Myocyte (in vitro differentiated cells): ENCODE measurements around the gene PTPRM. TPM values are rescaled to one million over a fixed set of nuclear protein-coding genes. Genes with fewer than 3 reads are reported as not detected.
A peak's percentile ranks its signal among the peaks of the same experiment; 100 is the strongest.

Experiments used
- DNase-seq: peaks from one replicate; pipeline ENCODE4 v3.0.0-alpha.2; 2012; ENCODE audit warnings: low read depth
- total RNA-seq: library from RNA; depleted of rRNA; stranded (reverse); fragments of >200 nt; gene quantifications from 2 replicates; pipeline ENCODE4 v1.2.3, GENCODE V29; 2014

The PTPRM gene
- total RNA-seq, 1 donor from 2014 or later = 26.9 TPM

DNA sequence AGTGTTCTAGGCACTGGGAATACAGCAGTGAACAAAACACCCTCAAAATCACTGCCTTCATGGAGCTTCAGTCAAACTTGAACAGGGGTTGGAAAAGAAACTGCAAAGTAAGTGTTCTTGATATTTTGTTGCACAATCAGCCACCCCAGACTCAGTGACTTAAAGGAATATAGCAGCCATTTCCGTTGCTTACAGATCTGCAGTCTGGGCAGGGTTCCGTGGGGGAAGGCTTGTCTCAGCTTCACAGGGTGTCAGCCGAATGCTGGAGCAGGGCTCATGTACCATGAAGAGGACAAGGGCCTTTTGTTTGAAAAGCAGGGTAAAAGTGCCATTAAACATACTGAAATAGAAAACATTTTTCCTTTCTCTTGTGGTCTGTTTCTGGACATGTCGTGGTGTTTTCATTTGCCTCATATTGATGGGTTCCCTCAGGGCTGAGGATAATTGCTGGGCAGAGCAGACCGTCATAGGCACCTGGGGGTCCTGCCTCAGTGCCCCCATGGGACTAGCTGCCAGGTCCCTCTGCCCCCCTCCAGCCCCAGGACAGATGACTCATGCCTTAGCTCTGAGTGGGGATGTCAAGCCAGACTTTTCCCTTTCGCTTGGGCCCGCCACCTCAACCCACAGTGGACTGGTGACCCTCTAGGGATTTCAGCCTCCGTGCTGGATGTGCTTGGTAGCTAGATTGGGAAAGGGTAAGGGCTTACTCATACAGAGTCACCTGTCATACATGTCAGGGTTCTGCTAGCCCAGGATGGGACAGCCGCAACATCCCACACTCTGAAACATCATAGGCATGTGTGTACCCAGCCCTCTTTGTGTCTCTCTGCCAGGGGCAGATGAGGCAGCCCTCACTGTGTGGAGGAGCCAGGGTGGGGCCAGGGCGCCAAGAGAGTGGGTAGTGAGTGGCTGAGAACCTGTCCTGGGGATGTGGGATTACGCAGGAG is 96.5 kb downstream of the PTPRM start:
- no peak for DNase-seq

GRCh38 chr18:7666195-7666776 is 99.2 kb downstream of the PTPRM start:
- no peak for DNase-seq

- peak; percentile 17 for DNase-seq
These were observed 101.3 kb downstream of the PTPRM start for GRCh38 chr18:7668392-7668791.

DNA sequence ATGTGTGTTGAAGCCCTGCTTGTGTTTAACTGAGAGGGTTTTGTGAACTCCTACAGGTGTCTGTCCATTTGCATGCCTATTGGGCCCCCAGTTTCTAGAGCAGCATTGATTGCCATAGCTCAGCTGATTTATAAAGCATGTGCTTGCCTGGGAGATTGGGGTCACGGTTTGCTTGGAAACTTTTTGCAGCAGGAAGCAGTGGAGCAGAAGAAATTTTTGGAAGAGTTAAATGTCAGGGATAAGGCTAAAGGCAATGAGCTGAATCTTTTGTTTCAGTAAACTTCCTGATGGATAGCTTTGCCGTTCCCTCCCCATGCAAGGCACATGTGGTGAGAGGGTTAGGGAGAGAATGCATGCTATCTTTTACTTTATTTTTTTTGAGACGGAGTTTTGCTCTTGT is 102.2 kb downstream of the PTPRM start:
- no peak for DNase-seq

GRCh38 chr18:7671105-7671504 is 104.0 kb downstream of the PTPRM start:
- no peak for DNase-seq

- DNase-seq = peak; percentile 28
These were observed 109.2 kb downstream of the PTPRM start for GRCh38 chr18:7676253-7676873.

- DNase-seq = no peak
These were observed 109.9 kb downstream of the PTPRM start for GRCh38 chr18:7677001-7677400.

DNA sequence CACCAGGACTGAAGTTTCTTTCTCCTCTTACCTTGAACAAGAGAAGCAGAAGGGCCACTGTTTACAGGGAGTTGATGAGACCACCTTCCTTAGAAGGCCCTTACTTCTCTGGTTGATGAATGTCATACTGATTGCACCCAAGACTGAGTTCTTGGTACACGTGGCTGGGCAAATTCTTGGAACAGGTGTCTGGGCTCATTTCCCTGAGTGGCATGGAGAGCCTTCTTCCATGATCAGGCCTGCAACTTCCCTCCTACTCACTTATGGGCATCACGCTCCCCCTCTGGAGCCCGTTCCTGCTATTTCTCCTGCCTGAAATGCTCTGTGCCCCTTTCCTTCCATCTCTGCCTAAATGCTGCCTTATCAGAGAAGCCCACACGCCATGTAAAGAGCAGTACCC is 110.3 kb downstream of the PTPRM start:
- peak; percentile 19 for DNase-seq

- DNase-seq = no peak
These were observed 111.3 kb downstream of the PTPRM start for GRCh38 chr18:7678389-7678788.

GRCh38 chr18:7678801-7679200 is 111.7 kb downstream of the PTPRM start:
- DNase-seq = no peak

GRCh38 chr18:7681298-7681697 is 114.2 kb downstream of the PTPRM start:
- DNase-seq = no peak

GRCh38 chr18:7682321-7682720 is 115.2 kb downstream of the PTPRM start:
- DNase-seq = no peak

GRCh38 chr18:7683753-7684152 is 116.6 kb downstream of the PTPRM start:
- peak; percentile 13 for DNase-seq

GRCh38 chr18:7684357-7684756 is 117.2 kb downstream of the PTPRM start:
- no peak for DNase-seq

- peak; percentile 30 for DNase-seq
These were observed 117.8 kb downstream of the PTPRM start for GRCh38 chr18:7684966-7685365.

DNA sequence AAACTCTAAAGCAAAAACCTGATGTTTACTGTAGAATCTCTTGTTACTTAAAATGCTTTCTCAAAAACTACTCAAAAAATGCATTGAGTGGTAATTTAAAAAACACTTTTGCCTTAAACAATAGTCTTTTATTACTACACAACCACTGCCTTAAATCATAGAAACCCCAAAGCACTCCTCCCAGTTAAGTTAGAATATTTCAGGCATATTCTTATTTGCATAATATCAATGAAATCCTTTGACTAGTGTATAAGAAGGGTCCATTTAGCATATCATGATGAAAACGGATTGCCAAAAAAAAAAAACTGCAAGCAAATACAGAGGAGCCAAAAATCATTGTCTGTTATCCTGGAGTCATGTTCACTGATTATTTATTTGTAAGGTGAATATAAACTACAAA is 119.2 kb downstream of the PTPRM start:
- DNase-seq = no peak

DNA sequence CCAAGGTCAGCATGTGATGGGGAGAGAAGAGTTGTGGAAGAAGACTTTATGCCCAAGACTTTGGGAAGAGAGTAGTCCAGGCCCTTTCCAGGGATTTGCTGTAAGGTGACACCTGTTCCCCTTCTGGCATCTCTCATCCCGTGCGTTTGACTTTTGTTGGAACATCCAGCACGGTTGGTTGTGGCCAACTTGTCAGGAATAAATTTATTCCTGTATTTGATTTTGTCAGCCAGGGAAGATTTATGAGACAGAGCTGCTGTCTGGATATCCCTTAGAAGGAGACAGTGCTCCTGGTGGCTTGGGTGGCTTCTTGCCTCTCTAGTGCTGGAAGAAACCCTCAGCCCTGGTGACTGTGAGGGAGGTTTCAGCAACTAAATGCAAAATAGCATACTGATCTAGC is 121.5 kb downstream of the PTPRM start:
- no peak for DNase-seq

DNA sequence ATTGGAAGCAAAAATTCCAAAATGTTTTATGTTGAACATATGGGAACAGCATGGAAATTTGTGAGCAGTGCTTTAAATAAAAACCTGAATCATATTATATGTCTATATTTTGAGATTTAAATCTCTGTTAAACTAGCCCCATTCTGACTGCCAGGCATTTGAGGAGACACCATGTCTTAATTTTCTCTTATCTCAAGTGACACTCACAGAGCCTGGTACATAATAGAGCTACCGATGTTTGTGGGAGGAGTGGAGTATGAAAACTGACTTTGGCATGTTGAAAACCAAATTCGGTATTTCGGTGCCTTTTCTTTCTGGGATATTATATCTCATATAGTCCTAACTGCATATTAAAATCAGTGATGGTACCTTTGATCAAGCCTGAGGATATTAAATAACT is 124.1 kb downstream of the PTPRM start:
- no peak for DNase-seq

DNA sequence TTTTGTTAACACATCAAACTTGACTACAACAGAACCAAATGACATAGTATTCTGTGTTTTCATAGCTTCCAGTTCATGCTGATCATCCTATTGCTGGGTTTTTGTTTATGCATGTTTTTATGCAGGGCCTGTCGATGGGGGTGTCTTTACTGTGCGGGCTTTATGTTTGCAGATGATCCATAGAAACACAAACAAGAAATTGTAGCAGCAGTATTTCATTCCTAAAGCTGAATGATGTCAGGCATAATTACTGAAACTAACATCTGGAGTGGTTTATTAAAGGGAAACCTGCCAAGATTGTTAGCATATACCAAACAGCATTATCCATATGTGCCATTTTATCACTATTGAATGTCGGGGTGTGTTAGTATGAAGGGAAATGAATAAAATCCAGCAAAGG is 129.7 kb downstream of the PTPRM start:
- DNase-seq = no peak

DNA sequence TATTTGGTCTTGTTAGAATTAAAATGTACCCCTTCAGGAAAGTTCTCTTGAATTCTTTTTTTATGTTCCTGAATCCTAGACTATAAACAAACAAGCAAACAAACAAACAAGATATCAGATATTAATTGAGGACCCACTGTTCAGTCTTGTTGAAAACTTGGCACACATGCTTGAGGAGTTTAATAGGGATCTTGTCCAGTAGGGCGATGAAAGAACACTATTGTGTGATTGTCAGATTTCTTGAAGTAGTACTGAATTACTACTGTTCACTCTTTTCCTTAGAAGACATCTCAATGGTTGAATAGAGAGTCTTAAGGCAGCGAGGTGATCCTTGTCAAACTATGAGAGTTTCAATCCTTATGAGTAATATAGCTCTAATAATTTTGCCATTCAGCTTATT is 130.2 kb downstream of the PTPRM start:
- no peak for DNase-seq

DNA sequence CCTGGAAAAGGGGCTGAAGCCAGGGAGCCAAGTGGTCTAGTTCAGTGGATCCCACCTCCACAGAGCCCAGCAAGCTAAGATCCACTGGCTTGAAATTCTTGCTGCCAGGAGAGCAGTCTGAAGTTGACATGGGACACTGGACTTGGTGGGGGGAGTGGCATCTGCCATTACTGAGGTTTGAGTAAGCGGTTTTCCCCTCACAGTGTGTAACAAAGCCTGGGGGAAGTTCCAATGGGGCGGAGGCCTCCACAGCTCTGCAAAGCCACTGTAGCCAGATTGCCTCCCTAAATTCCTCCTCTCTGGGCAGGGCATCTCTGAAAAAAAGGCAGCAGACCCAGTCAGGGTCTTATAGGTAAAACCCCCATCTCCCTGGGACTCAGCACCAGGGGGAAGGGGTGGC is 144.4 kb downstream of the PTPRM start:
- no peak for DNase-seq

GRCh38 chr18:7720395-7720794 is 153.3 kb downstream of the PTPRM start:
- DNase-seq = no peak
